Uterus (tissue), 4 donors: ENCODE data around the gene EBI3. TPM values are rescaled to one million over a fixed set of nuclear protein-coding genes. Genes with fewer than 3 reads are reported as not detected.
"Not testable (repeated sequence)": the region's sequence is repeated elsewhere in the genome, so short reads cannot be mapped to it uniquely, and the experiment has no call there.

ENCODE experiments used
- DNase-seq, 2 donors: peaks; one replicate each; pipeline ENCODE4 v3.0.0-alpha.2; 2019 to 2020
- H3K27ac ChIP-seq, 2 donors: fragments of 200-600 bp; sonication (generic); 1 replicate in 1 of 2; 2 replicates in 1 of 2; pipeline ENCODE4 v1.5.1; 2016 to 2018
- H3K27me3 ChIP-seq, 2 donors: fragments of 200-600 bp; sonication (generic); one replicate each; pipeline ENCODE4 v1.5.1; 2018 to 2019; ENCODE audit warnings: control low read depth in 1 of 2
- H3K36me3 ChIP-seq, 2 donors: fragments of 200-600 bp; sonication (generic); one replicate each; pipeline ENCODE4 v1.5.1; 2019; ENCODE audit warnings: control low read depth in 1 of 2
- H3K4me1 ChIP-seq, 2 donors: fragments of 200-600 bp; sonication (generic); one replicate each; pipeline ENCODE4 v1.5.1; 2018 to 2019; ENCODE audit warnings: control low read depth in 1 of 2
- H3K4me3 ChIP-seq, 2 donors: fragments of 200-600 bp; sonication (generic); 1 replicate in 1 of 2; 2 replicates in 1 of 2; pipeline ENCODE4 v1.5.1; 2018 to 2019; ENCODE audit warnings: mild to moderate bottlenecking in 1 of 2
- H3K9me3 ChIP-seq, 2 donors: fragments of 200-600 bp; sonication (generic); one replicate each; pipeline ENCODE4 v1.5.1; 2019; ENCODE audit warnings: control low read depth in 1 of 2
- POLR2A ChIP-seq, 2 donors: fragments of 450-650 bp; IDR thresholded peaks; one replicate each; pipeline ENCODE4 v1.6.1; 2016; ENCODE audit warnings: antibody characterized with exemption in 2 of 2, mild to moderate bottlenecking in 1 of 2, moderate library complexity in 1 of 2
- intact Hi-C: fragments of 100-400 bp; cut with DNase I; formaldehyde crosslinking; loops from one replicate; pipeline ENCODE4 v1.15.1; 2023; ENCODE audit warnings: low total_unique reads
- total RNA-seq, 4 donors: library from RNA; depleted of rRNA in 3 of 4; stranded (reverse); fragments of >200 nt in 3 of 4; gene quantifications; one replicate each; pipeline versions ENCODE4 v1.1.0 to v1.2.4, GENCODE V29; 2014 to 2023
- TF ChIP-seq, protein P1 (sequence below), 4 experiments: fragments of 200-600 bp in 2 of 4; fragments of 450-650 bp in 2 of 4; sonication (generic) in 2 of 4; IDR thresholded peaks; one replicate each; pipeline ENCODE4 v1.5.1; 2016 to 2019; ENCODE audit warnings: antibody characterized with exemption in 4 of 4, mild to moderate bottlenecking in 2 of 4, moderate library complexity in 1 of 4
- donor health status: DM: yes; HTN: yes; CAD: no.

EBI3 gene
- total RNA-seq, 4 donors from 2014 or later = 1.2 to 1.8 (median 1.5) TPM; not detected in 1

- H3K36me3 ChIP-seq = no peaks in the 10 kb centered on the region
- DNase-seq = no peak
- TF ChIP-seq, protein P1, sequence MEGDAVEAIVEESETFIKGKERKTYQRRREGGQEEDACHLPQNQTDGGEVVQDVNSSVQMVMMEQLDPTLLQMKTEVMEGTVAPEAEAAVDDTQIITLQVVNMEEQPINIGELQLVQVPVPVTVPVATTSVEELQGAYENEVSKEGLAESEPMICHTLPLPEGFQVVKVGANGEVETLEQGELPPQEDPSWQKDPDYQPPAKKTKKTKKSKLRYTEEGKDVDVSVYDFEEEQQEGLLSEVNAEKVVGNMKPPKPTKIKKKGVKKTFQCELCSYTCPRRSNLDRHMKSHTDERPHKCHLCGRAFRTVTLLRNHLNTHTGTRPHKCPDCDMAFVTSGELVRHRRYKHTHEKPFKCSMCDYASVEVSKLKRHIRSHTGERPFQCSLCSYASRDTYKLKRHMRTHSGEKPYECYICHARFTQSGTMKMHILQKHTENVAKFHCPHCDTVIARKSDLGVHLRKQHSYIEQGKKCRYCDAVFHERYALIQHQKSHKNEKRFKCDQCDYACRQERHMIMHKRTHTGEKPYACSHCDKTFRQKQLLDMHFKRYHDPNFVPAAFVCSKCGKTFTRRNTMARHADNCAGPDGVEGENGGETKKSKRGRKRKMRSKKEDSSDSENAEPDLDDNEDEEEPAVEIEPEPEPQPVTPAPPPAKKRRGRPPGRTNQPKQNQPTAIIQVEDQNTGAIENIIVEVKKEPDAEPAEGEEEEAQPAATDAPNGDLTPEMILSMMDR (IDR thresholded peaks at IDR 0.05) = no peak
- TF ChIP-seq POLR2A (IDR thresholded peaks at IDR 0.05) = no peak
- H3K9me3 ChIP-seq = no peaks in the 10 kb centered on the region
- no peak overlapping the region for H3K27ac ChIP-seq
- H3K4me1 ChIP-seq = no peaks in the 10 kb centered on the region
- intact Hi-C loops = no loop called here
- no peak overlapping the region for H3K4me3 ChIP-seq
- no peaks in the 10 kb centered on the region for H3K27me3 ChIP-seq
Measured at GRCh38 chr19:4220188-4220587, 9.1 kb upstream of the EBI3 start.

DNA sequence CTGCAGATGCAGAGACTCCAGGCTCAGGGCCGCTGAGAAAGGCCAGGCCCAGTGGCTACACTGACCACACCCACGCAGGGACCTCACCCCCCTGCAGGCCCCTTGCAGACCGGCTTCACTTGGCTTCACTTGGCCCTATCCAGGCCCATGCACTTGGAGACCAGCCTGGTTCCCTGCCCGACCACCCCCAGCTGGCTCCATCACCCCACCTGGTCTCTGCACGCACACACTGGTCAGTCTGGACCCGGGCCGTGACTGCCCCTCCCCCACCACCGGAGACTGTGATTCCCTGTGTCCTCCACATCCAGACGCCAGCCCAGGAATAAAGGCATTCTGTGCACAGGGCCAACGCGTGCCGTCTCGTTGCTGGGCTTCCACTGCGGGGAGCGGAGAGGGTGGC is 4.9 kb upstream of the EBI3 start:
- peaks cover 0 to 8% of the 10 kb centered on the region in 2 donors for H3K27me3 ChIP-seq
- H3K27ac ChIP-seq = no peak overlapping the region
- no peaks in the 10 kb centered on the region for H3K4me1 ChIP-seq
- H3K4me3 ChIP-seq = no peak overlapping the region
- H3K9me3 ChIP-seq = no peaks in the 10 kb centered on the region
- H3K36me3 ChIP-seq = no peaks in the 10 kb centered on the region
- no peak for DNase-seq
- intact Hi-C loops = no loop called here
- TF ChIP-seq, protein P1 (IDR thresholded peaks at IDR 0.05) = no peak
- TF ChIP-seq POLR2A (IDR thresholded peaks at IDR 0.05) = no peak

- no peaks in the 10 kb centered on the region for H3K36me3 ChIP-seq
- no peak overlapping the region for H3K27ac ChIP-seq
- no peaks in the 10 kb centered on the region for H3K4me1 ChIP-seq
- peaks cover 0 to 10% of the 10 kb centered on the region in 2 donors for H3K27me3 ChIP-seq
- intact Hi-C loops = no loop called here
- no peak for DNase-seq
- no peaks in the 10 kb centered on the region for H3K9me3 ChIP-seq
- TF ChIP-seq, protein P1 (IDR thresholded peaks at IDR 0.05) = no peak
- no peak for TF ChIP-seq POLR2A (IDR thresholded peaks at IDR 0.05)
- no peak overlapping the region for H3K4me3 ChIP-seq
Measured at GRCh38 chr19:4225885-4226284, 3.4 kb upstream of the EBI3 start.

DNA sequence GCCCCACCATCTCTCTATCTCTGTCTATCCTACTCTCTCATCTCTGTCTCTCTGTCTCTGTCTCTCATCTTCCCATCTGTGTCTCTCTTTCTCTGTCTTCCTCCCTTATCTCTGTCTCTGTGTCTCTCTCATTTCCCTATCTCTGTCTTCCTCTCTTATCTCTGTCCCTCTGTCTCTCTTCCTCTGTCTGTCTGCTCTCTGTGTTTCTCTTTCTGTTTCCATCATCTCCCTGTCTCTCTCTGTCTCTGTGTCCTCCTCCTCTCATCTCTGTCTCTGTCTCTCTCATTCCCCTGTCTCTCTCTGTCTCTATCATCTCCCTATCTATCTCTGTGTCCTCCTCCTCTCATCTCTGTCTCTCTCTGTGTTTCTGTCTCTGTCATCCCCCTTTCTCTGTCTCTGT is 1.6 kb upstream of the EBI3 start:
- no peak overlapping the region for H3K4me3 ChIP-seq
- DNase-seq = no peak
- TF ChIP-seq POLR2A (IDR thresholded peaks at IDR 0.05) = no peak
- TF ChIP-seq, protein P1 (IDR thresholded peaks at IDR 0.05) = no peak
- no peaks in the 10 kb centered on the region for H3K36me3 ChIP-seq
- no peaks in the 10 kb centered on the region for H3K4me1 ChIP-seq
- intact Hi-C loops = no loop called here
- H3K9me3 ChIP-seq = no peaks in the 10 kb centered on the region
- H3K27ac ChIP-seq = no peak overlapping the region
- peaks cover 0 to 10% of the 10 kb centered on the region in 2 donors for H3K27me3 ChIP-seq

DNA sequence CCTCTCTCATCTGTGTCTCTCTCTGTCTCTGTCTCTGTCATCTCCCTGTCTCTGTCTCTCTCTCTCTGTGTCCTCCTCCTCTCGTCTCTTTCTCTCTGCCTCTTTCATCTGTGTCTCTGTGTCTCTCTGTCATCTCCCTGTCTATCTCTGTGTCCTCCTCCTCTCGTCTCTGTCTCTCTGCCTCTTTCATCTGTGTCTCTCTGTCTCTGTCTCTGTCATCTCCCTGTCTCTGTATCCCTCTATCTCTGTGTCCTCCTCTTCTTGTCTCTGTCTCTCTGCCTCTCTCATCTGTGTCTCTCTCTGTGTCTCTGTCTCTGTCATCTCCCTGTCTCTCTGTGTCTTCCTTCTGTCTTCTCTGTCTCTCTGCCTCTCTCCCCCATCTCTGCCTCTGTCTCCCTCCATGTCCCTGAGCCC is 551 bp upstream of the EBI3 start:
- Histone ChIP-seq H3K9me3 (no peaks in the 10 kb centered on the region), H3K36me3 (no peaks in the 10 kb centered on the region), H3K4me3 (no peak overlapping the region), H3K4me1 (no peaks in the 10 kb centered on the region), H3K27me3 (peaks cover 0 to 10% of the 10 kb centered on the region in 2 donors), H3K27ac (no peak overlapping the region)
- intact Hi-C loops = no loop called here
- TF ChIP-seq, protein P1 (IDR thresholded peaks at IDR 0.05) = no peak
- TF ChIP-seq POLR2A (IDR thresholded peaks at IDR 0.05) = no peak
- no peak for DNase-seq

DNA sequence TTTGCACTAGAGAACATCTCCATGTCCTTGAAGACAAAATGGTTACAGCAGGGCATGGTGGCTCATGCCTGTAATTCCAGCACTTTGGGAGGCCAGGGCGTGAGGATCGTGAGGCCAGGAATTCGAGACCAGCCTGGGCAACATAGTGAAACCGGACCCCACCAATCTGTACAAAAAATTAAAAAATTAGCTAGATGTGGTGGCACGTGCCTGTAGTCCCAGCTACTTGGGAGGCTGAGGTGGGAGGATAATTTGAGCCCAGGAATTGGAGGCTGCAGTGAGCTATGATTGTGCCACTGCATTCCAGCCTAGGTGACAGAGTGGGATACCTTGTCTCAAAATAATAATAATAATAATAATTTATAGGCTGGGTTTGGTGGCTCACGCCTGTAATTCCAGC is 914 bp downstream of the EBI3 start:
- H3K9me3 ChIP-seq, intact Hi-C loops, H3K36me3 ChIP-seq, H3K4me3 ChIP-seq, H3K27ac ChIP-seq, H3K4me1 ChIP-seq, DNase-seq: not testable (repeated sequence)
- peaks cover 0 to 10% of the 10 kb centered on the region in 2 donors for H3K27me3 ChIP-seq

DNA sequence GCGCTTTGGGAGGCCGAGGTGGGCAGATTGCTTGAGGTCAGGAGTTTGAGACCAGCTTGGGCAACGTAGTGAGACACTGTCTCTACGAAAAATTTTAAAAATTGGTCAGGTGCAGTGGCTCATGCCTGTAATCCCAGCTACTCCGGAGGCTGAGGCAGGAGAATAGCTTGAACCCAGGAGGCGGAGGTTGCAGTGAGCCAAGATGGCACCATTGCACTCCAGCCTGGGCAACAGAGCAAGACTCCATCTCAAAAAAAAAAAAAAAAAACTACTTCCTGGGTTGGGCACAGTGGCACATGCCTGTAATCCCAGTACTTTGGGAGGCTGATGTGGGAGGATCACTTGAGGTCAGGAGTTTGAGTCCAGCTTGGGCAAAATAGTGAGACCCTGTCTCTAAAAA is 2.2 kb downstream of the EBI3 start:
- H3K27me3 ChIP-seq = peaks cover 0 to 10% of the 10 kb centered on the region in 2 donors
- H3K4me3 ChIP-seq, H3K9me3 ChIP-seq, H3K36me3 ChIP-seq, intact Hi-C loops, DNase-seq, H3K4me1 ChIP-seq, H3K27ac ChIP-seq: not testable (repeated sequence)

GRCh38 chr19:4232139-4232538 is 2.8 kb downstream of the EBI3 start:
- intact Hi-C loops, H3K27ac ChIP-seq, H3K4me3 ChIP-seq, H3K9me3 ChIP-seq, H3K36me3 ChIP-seq, DNase-seq, H3K4me1 ChIP-seq: not testable (repeated sequence)
- H3K27me3 ChIP-seq = peaks cover 0 to 10% of the 10 kb centered on the region in 2 donors
